Caki2 (cell line): ENCODE results near the gene NOXA1. TPM values are rescaled to one million over a fixed set of nuclear protein-coding genes. Genes with fewer than 3 reads are reported as not detected.

ENCODE experiments used
- total RNA-seq: library from RNA; depleted of rRNA; stranded (reverse); fragments of >200 nt; shearing (Covaris generic); gene quantifications from 2 replicates; pipeline ENCODE4 v1.2.3, GENCODE V29; 2014; ENCODE audit warnings: low replicate concordance; rRNA removed

Gene NOXA1
- total RNA-seq, 1 experiment from 2014 or later: 5.1 TPM

Other genes with a start within 250 kb of the NOXA1 start
- gene ANAPC2, start 234.8 kb upstream of the NOXA1 start, total RNA-seq: 38.2 and 94.6 TPM in 2 replicates
- gene SSNA1, start 234.7 kb upstream of the NOXA1 start, total RNA-seq: 163 and 166 TPM in 2 replicates
- 13.9 and 15.2 TPM in 2 replicates for gene TPRN, start 222.7 kb upstream of the NOXA1 start, total RNA-seq
- gene TMEM203, start 217.7 kb upstream of the NOXA1 start, total RNA-seq: 57.6 and 83.9 TPM in 2 replicates
- 8.1 and 8.3 TPM in 2 replicates for gene NDOR1, start 217.7 kb upstream of the NOXA1 start, total RNA-seq
- gene RNF208, start 201.2 kb upstream of the NOXA1 start, total RNA-seq: not detected in 2 replicates
- 0.61 and 12.7 TPM in 2 replicates for gene CYSRT1, start 198.2 kb upstream of the NOXA1 start, total RNA-seq
- not detected in 2 replicates for gene RNF224, start 195.9 kb upstream of the NOXA1 start, total RNA-seq
- gene SLC34A3, start 192.5 kb upstream of the NOXA1 start, total RNA-seq: not detected in 2 replicates
- 909 and 1,000 TPM in 2 replicates for gene TUBB4B, start 182.1 kb upstream of the NOXA1 start, total RNA-seq
- not detected in 2 replicates for gene STPG3, start 172.1 kb upstream of the NOXA1 start, total RNA-seq
- 84.1 and 92.6 TPM in 2 replicates for gene NELFB, start 168.1 kb upstream of the NOXA1 start, total RNA-seq
- 35.1 and 51.9 TPM in 2 replicates for gene TOR4A, start 145.7 kb upstream of the NOXA1 start, total RNA-seq
- 0.17 and 2.0 TPM in 2 replicates for gene NRARP, start 121.1 kb upstream of the NOXA1 start, total RNA-seq
- 0.84 and 5.3 TPM in 2 replicates for gene EXD3, start 231 bp upstream of the NOXA1 start, total RNA-seq
- not detected in 2 replicates for gene ENTPD8, start 18.0 kb downstream of the NOXA1 start, total RNA-seq
- 33.8 and 41.5 TPM in 2 replicates for gene NSMF, start 35.9 kb downstream of the NOXA1 start, total RNA-seq
- 0.09 and 0.98 TPM in 2 replicates for gene PNPLA7, start 127.0 kb downstream of the NOXA1 start, total RNA-seq
- 65.2 and 71.9 TPM in 2 replicates for gene MRPL41, start 128.5 kb downstream of the NOXA1 start, total RNA-seq
- gene DPH7, start 155.5 kb downstream of the NOXA1 start, total RNA-seq: 6.6 and 18.6 TPM in 2 replicates
- 21.1 and 27.8 TPM in 2 replicates for gene ZMYND19, start 167.1 kb downstream of the NOXA1 start, total RNA-seq
- 54.7 and 81.3 TPM in 2 replicates for gene ARRDC1, start 182.3 kb downstream of the NOXA1 start, total RNA-seq
- gene EHMT1, start 195.6 kb downstream of the NOXA1 start, total RNA-seq: 46.0 and 118 TPM in 2 replicates